GM12878 (cell line): Measurements from ENCODE around the gene ZMYND19.
"Not testable (repeated sequence)": the region's sequence is repeated elsewhere in the genome, so short reads cannot be mapped to it uniquely, and the experiment has no call there.

Experiments
- BACH1 ChIP-seq: fragments of 450-650 bp; IDR thresholded peaks from 2 replicates; pipeline ENCODE4 v1.6.1; 2017; ENCODE audit warnings: mild to moderate bottlenecking, borderline replicate concordance
- CTCF ChIP-seq, 3 experiments: IDR thresholded peaks in 2 of 3; conservative IDR thresholded peaks in 1 of 3; 2 replicates each; pipeline ENCODE4 v1.5.1; 2011; ENCODE audit warnings: low read depth in 3 of 3, low read length in 3 of 3, mild to moderate bottlenecking in 3 of 3, control low read depth in 2 of 3, moderate library complexity in 2 of 3, inconsistent platforms in 1 of 3, mixed read lengths in 1 of 3; ENCODE audit not compliant: control insufficient read depth in 2 of 3, insufficient read depth in 1 of 3; ENCODE audit errors: extremely low read depth in 1 of 3
- FOXM1 ChIP-seq: IDR thresholded peaks from 2 replicates; pipeline ENCODE4 v1.6.1; 2012; ENCODE audit warnings: low read depth, mild to moderate bottlenecking, inconsistent platforms, low read length, moderate library complexity
- IRF3 ChIP-seq: fragments of 450-650 bp; IDR thresholded peaks from 2 replicates; pipeline ENCODE4 v1.6.1; 2014; ENCODE audit warnings: mild to moderate bottlenecking
- JUND ChIP-seq: IDR thresholded peaks from 2 replicates; pipeline ENCODE4 v1.6.1; 2012; ENCODE audit warnings: low read depth, mild to moderate bottlenecking, low read length, improper control_type of control experiment, moderate library complexity
- MAX ChIP-seq: IDR thresholded peaks from 2 replicates; pipeline ENCODE4 v1.6.1; 2012; ENCODE audit warnings: low read depth, low read length, improper control_type of control experiment
- POLR2A ChIP-seq: IDR thresholded peaks from 2 replicates; pipeline ENCODE4 v1.6.1; 2011; ENCODE audit warnings: low read depth, mild to moderate bottlenecking, low read length
- REST ChIP-seq: IDR thresholded peaks from 2 replicates; pipeline ENCODE4 v1.6.1; 2012; ENCODE audit warnings: mild to moderate bottlenecking, low read depth, low read length
- SUZ12 ChIP-seq: fragments of 200-600 bp; sonication (generic); IDR thresholded peaks from one replicate; pipeline ENCODE4 v1.6.1; 2018; ENCODE audit warnings: antibody characterized with exemption, mild to moderate bottlenecking; ENCODE audit not compliant: unreplicated experiment
- TAF1 ChIP-seq: IDR thresholded peaks from 2 replicates; pipeline ENCODE4 v1.6.1; 2011; ENCODE audit warnings: mild to moderate bottlenecking, low read depth, low read length, borderline replicate concordance
- TCF7 ChIP-seq: IDR thresholded peaks from 2 replicates; pipeline ENCODE4 v1.6.1; 2014; ENCODE audit warnings: antibody characterized with exemption, borderline replicate concordance
- USF1 ChIP-seq: IDR thresholded peaks from 2 replicates; pipeline ENCODE4 v1.6.1; 2011; ENCODE audit warnings: borderline replicate concordance, low read depth, mild to moderate bottlenecking, moderate library complexity, mixed read lengths, low read length; ENCODE audit not compliant: insufficient read depth; ENCODE audit errors: extremely low read length
- USF2 ChIP-seq: IDR thresholded peaks from 2 replicates; pipeline ENCODE4 v1.6.1; 2011; ENCODE audit warnings: low read depth, low read length, improper control_type of control experiment, borderline replicate concordance
- ZNF274 ChIP-seq: IDR thresholded peaks from one replicate; pipeline ENCODE4 v1.8.0; 2011; ENCODE audit not compliant: insufficient read length, insufficient read depth

- TF ChIP-seq CTCF (IDR thresholded peaks at IDR 0.05 in 2 of 3, conservative IDR thresholded peaks at IDR 0.05 in 1 of 3; ENCODE audit: control insufficient read depth in 2 of 3, extremely low read depth in 1 of 3, insufficient read depth in 1 of 3, low read depth in 3 of 3, low read length in 3 of 3); REST; TAF1; TCF7; USF1; POLR2A; JUND; IRF3; MAX; FOXM1; ZNF274; SUZ12; BACH1; USF2: not testable (repeated sequence)
Observed at GRCh38 chr9:137553654-137554053, 36.7 kb downstream of the ZMYND19 start.
